ENCODE results near the gene SASH3.

The SASH3 gene

DNA sequence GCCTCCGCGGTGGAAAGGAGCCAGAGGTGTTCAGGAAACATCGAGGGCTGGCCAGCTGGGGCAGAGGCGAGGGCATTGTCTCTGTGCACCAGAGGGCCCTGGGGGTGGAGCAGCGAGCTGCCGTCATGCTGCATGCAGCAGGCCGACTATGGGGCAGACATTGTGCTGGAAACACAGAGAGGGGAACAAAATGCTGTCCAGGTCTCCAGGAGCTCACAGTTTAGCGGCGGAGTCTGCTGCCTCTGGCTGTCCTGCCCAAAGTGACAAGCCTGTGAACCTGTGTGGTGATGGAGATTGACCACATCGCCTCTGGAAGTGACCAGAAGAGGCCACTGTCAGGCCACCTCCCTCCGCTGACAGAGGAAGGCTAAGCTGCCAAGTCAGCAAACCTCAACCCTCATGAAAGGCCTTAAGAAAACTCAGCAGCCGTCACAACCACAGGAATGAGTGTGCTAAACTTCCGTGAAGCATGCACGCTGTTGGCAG is 20.1 kb upstream of the SASH3 start:
- Histone ChIP-seq H3K36me3 (ENCODE audit: control insufficient read depth, insufficient read depth, low read length) (no peaks in the 10 kb centered on the region), H3K9me3 (ENCODE audit: control insufficient read depth, low read length) (no peaks in the 10 kb centered on the region), H3K4me3 (ENCODE audit: insufficient read depth, low read depth, low read length, poor library complexity, severe bottlenecking) (no peak overlapping the region), H3K4me1 (ENCODE audit: control insufficient read depth, insufficient read depth, low read length, poor library complexity, severe bottlenecking) (peaks cover 55% of the 10 kb centered on the region), H3K27me3 (replicated peaks; ENCODE audit: control insufficient read depth, insufficient read depth, low read length, poor library complexity, severe bottlenecking) (no peaks in the 10 kb centered on the region), H3K27ac (ENCODE audit: insufficient read depth, low read length, poor library complexity, severe bottlenecking) (peak overlapping the region; percentile 32)
- peak in 2 of 3 donors; percentile 28 to 48 for DNase-seq

DNA sequence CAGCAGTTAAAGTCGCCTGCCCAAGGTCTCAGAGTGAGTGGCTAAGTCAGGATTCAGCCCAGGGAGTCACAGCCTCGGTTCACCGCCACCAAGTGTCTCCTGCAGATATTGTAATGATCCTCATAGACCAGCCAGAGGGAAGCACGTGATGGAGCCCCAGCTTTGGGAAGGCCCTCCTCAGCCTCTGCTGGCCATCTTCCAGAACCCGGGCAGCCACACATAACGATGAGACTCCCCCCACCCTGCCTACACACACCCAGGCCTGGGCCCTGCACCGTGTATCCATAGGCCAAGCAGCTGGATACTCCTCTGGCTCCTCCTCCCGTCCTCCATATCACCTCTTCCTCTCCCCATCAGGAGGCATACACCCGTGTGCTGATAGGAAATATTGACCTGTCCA is 19.6 kb upstream of the SASH3 start:
- H3K27ac ChIP-seq (ENCODE audit: insufficient read depth, low read length, poor library complexity, severe bottlenecking) = peak overlapping the region; percentile 19
- no peaks in the 10 kb centered on the region for H3K9me3 ChIP-seq (ENCODE audit: control insufficient read depth, low read length)
- no peak for DNase-seq
- no peak overlapping the region for H3K4me3 ChIP-seq (ENCODE audit: insufficient read depth, low read depth, low read length, poor library complexity, severe bottlenecking)
- H3K36me3 ChIP-seq (ENCODE audit: control insufficient read depth, insufficient read depth, low read length) = no peaks in the 10 kb centered on the region
- peaks cover 55% of the 10 kb centered on the region for H3K4me1 ChIP-seq (ENCODE audit: control insufficient read depth, insufficient read depth, low read length, poor library complexity, severe bottlenecking)
- no peaks in the 10 kb centered on the region for H3K27me3 ChIP-seq (replicated peaks; ENCODE audit: control insufficient read depth, insufficient read depth, low read length, poor library complexity, severe bottlenecking)

DNA sequence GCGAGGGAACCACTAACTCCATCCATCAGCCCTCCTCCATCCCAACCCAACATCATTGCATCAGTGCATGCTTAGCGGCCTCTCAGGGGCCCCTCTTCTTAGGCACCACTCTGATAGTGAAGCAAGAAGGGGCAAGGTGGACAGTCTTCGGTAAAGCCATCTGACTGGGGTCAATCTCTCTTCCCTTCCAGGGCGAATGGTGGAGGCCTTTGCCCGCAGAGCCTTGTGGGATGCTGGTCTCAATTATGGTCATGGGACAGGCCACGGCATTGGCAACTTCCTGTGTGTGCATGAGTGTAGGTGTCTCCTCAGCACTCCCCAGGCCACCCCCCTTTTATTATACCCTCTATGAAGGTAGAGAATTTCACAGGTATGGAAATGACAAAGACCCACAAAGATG is 18.8 kb upstream of the SASH3 start:
- no peak for DNase-seq
- Histone ChIP-seq H3K27ac (ENCODE audit: insufficient read depth, low read length, poor library complexity, severe bottlenecking) (no peak overlapping the region), H3K27me3 (replicated peaks; ENCODE audit: control insufficient read depth, insufficient read depth, low read length, poor library complexity, severe bottlenecking) (no peaks in the 10 kb centered on the region), H3K4me3 (ENCODE audit: insufficient read depth, low read depth, low read length, poor library complexity, severe bottlenecking) (no peak overlapping the region), H3K9me3 (ENCODE audit: control insufficient read depth, low read length) (no peaks in the 10 kb centered on the region), H3K36me3 (ENCODE audit: control insufficient read depth, insufficient read depth, low read length) (no peaks in the 10 kb centered on the region), H3K4me1 (ENCODE audit: control insufficient read depth, insufficient read depth, low read length, poor library complexity, severe bottlenecking) (peaks cover 47% of the 10 kb centered on the region)

DNA sequence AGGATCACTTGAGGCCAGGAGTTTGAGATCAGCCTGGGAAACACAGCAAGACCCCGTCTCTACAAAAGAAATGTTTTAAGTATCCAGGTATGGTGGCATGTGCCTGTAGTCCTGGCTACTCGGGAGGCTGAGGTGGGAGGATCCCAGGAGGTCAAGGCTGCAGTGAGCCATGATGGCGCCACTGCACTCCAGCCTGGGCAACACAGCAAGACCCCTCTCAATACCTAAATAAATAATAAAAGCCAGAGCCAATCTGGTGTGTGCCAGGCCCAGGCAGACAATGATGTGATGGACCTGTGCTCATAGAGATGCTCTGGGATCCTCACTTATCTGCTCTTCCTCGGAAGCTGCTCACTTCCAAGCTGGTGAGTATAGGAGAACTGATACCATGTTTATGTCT is 18.2 kb upstream of the SASH3 start:
- Histone ChIP-seq H3K4me3 (ENCODE audit: insufficient read depth, low read depth, low read length, poor library complexity, severe bottlenecking) (no peak overlapping the region), H3K36me3 (ENCODE audit: control insufficient read depth, insufficient read depth, low read length) (no peaks in the 10 kb centered on the region), H3K27me3 (replicated peaks; ENCODE audit: control insufficient read depth, insufficient read depth, low read length, poor library complexity, severe bottlenecking) (no peaks in the 10 kb centered on the region), H3K9me3 (ENCODE audit: control insufficient read depth, low read length) (no peaks in the 10 kb centered on the region), H3K27ac (ENCODE audit: insufficient read depth, low read length, poor library complexity, severe bottlenecking) (no peak overlapping the region), H3K4me1 (ENCODE audit: control insufficient read depth, insufficient read depth, low read length, poor library complexity, severe bottlenecking) (peaks cover 41% of the 10 kb centered on the region)
- DNase-seq = no peak

DNA sequence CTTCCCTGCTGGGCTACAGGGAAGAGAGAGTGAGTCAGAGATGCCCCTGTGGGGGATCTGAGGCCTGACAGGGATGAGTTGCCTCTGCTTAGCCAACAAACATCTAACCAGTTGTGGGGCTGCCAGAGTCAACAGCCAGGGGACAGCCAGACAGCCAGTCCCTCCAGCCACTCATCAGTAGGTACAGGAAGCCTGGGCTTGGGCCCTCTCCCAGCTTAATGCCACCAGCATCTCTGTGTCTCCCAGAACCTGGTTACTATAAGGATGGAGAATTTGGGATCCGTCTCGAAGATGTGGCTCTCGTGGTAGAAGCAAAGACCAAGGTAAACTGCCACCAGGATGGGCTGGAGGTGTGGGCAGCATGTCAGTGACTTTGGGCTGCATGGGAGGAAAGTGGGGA is 17.3 kb upstream of the SASH3 start:
- H3K27me3 ChIP-seq (replicated peaks; ENCODE audit: control insufficient read depth, insufficient read depth, low read length, poor library complexity, severe bottlenecking) = no peaks in the 10 kb centered on the region
- no peaks in the 10 kb centered on the region for H3K9me3 ChIP-seq (ENCODE audit: control insufficient read depth, low read length)
- no peak for DNase-seq
- H3K36me3 ChIP-seq (ENCODE audit: control insufficient read depth, insufficient read depth, low read length) = no peaks in the 10 kb centered on the region
- peaks cover 41% of the 10 kb centered on the region for H3K4me1 ChIP-seq (ENCODE audit: control insufficient read depth, insufficient read depth, low read length, poor library complexity, severe bottlenecking)
- H3K4me3 ChIP-seq (ENCODE audit: insufficient read depth, low read depth, low read length, poor library complexity, severe bottlenecking) = no peak overlapping the region
- H3K27ac ChIP-seq (ENCODE audit: insufficient read depth, low read length, poor library complexity, severe bottlenecking) = no peak overlapping the region

DNA sequence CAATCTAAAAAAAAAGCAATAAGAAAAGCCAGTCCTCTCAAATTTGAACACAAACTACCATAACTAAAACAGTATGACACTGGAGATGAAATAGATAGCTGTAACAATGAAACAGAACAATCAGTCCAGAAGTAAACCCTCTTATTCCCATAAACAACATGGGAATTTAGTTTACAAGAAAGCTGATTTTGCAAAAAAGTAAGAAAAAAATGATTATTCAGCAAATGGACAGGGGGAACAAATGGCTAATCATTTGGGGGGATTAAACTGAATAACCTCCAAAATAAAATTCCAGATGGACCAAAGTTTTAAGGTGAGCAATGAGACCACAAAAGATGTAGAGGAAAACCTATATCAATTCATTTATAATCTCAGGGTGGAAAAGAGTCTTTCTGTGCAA is 16.1 kb upstream of the SASH3 start:
- Histone ChIP-seq H3K4me3 (ENCODE audit: insufficient read depth, low read depth, low read length, poor library complexity, severe bottlenecking) (no peak overlapping the region), H3K4me1 (ENCODE audit: control insufficient read depth, insufficient read depth, low read length, poor library complexity, severe bottlenecking) (peaks cover 43% of the 10 kb centered on the region)
- no peak for DNase-seq

DNA sequence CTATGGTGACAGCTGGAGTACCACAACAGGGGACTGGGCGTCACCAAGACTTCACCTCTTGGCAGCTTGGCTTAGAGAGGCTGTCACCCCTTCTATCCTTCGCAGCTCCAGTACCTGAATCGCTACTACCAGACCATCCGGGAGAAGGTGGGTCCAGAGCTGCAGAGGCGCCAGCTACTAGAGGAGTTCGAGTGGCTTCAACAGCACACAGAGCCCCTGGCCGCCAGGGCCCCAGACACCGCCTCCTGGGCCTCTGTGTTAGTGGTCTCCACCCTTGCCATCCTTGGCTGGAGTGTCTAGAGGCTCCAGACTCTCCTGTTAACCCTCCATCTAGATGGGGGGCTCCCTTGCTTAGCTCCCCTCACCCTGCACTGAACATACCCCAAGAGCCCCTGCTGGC is 11.6 kb upstream of the SASH3 start:
- Histone ChIP-seq H3K4me3 (ENCODE audit: insufficient read depth, low read depth, low read length, poor library complexity, severe bottlenecking) (no peak overlapping the region), H3K4me1 (ENCODE audit: control insufficient read depth, insufficient read depth, low read length, poor library complexity, severe bottlenecking) (peaks cover 55% of the 10 kb centered on the region), H3K27ac (ENCODE audit: insufficient read depth, low read length, poor library complexity, severe bottlenecking) (peak overlapping the region; percentile 53), H3K36me3 (ENCODE audit: control insufficient read depth, insufficient read depth, low read length) (no peaks in the 10 kb centered on the region), H3K9me3 (ENCODE audit: control insufficient read depth, low read length) (no peaks in the 10 kb centered on the region), H3K27me3 (replicated peaks; ENCODE audit: control insufficient read depth, insufficient read depth, low read length, poor library complexity, severe bottlenecking) (no peaks in the 10 kb centered on the region)
- DNase-seq = no peak

More for the DNA sequence above, 16.1 kb upstream of the SASH3 start:
- H3K27ac ChIP-seq (ENCODE audit: insufficient read depth, low read length, poor library complexity, severe bottlenecking) = no peak overlapping the region
- no peaks in the 10 kb centered on the region for H3K27me3 ChIP-seq (replicated peaks; ENCODE audit: control insufficient read depth, insufficient read depth, low read length, poor library complexity, severe bottlenecking)
- H3K36me3 ChIP-seq (ENCODE audit: control insufficient read depth, insufficient read depth, low read length) = no peaks in the 10 kb centered on the region
- H3K9me3 ChIP-seq (ENCODE audit: control insufficient read depth, low read length) = no peaks in the 10 kb centered on the region

DNA sequence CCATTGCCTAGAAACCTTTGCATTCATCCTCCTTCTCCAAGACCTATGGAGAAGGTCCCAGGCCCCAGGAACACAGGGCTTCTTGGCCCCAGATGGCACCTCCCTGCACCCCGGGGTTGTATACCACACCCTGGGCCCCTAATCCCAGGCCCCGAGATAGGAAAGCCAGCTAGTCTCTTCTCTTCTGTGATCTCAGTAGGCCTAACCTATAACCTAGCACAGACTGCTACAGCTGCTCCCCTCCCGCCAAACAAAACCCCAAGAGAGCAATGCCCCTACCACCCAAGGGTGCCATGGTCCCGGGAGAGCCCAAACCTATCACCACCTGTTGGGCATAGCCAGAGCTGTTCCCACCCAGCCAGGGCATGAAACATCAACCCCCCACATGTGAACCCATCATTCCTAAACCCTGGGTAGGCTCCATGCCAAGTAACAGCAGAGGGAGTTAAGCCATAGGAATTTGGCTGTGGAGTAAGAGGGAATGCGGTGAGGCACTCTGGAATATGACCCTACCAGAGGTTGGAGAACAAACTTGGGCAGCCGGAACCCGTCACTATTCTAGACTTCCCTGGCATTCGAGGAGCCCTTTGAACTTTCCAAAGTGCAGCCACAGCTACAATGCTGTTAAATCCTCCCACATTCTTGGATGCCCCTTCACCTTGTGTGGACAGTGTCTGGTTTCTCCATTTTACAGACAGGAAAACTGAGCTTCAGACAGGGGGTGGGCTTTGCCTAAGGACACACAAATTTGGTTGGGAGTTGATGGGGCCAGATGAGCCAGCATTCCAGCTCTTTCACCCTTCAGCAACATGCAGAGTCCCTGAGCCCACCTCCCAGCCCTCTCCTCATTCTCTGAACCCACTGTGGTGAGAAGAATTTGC is 10.9 kb upstream of the SASH3 start:
- Histone ChIP-seq H3K27me3 (replicated peaks; ENCODE audit: control insufficient read depth, insufficient read depth, low read length, poor library complexity, severe bottlenecking) (no peaks in the 10 kb centered on the region), H3K36me3 (ENCODE audit: control insufficient read depth, insufficient read depth, low read length) (no peaks in the 10 kb centered on the region), H3K4me1 (ENCODE audit: control insufficient read depth, insufficient read depth, low read length, poor library complexity, severe bottlenecking) (peaks cover 58% of the 10 kb centered on the region), H3K9me3 (ENCODE audit: control insufficient read depth, low read length) (no peaks in the 10 kb centered on the region), H3K27ac (ENCODE audit: insufficient read depth, low read length, poor library complexity, severe bottlenecking) (peak overlapping the region; percentile 53), H3K4me3 (ENCODE audit: insufficient read depth, low read depth, low read length, poor library complexity, severe bottlenecking) (no peak overlapping the region)
- no peak for DNase-seq

DNA sequence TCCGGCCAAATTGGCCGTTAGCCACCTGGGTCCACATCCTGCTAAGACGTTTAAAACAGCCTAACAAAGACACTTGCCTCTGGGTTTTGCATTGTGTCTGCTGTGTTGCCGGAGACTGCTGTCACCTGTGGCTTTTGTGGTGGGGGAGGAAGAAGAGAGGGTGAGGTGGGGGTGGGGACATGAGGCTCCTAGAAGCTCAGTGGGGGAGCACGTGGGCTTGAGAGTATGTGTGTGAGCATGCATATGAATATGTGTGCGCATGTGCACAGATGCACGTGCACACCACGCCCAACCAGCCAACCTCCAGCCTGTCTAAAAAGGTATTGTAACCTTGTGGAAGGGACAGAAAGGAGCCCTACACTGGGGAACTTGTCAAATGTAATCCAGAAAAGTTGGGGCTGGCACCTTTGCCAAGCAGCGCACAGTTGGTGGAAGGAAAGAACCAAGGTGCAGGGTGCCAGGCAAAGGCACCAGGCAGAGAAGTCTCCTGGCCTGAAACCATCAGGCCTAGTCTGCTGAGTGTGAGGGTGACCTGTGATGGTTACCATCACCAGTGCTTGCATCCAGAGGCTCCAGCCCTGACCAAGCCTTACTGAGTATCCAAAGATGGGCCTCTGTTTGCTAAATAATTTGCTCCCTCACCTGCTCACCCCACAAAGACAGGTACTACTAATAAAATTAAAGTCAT is 10.1 kb upstream of the SASH3 start:
- Histone ChIP-seq H3K27me3 (replicated peaks; ENCODE audit: control insufficient read depth, insufficient read depth, low read length, poor library complexity, severe bottlenecking) (no peaks in the 10 kb centered on the region), H3K36me3 (ENCODE audit: control insufficient read depth, insufficient read depth, low read length) (no peaks in the 10 kb centered on the region), H3K9me3 (ENCODE audit: control insufficient read depth, low read length) (no peaks in the 10 kb centered on the region), H3K4me1 (ENCODE audit: control insufficient read depth, insufficient read depth, low read length, poor library complexity, severe bottlenecking) (peaks cover 64% of the 10 kb centered on the region), H3K4me3 (ENCODE audit: insufficient read depth, low read depth, low read length, poor library complexity, severe bottlenecking) (no peak overlapping the region), H3K27ac (ENCODE audit: insufficient read depth, low read length, poor library complexity, severe bottlenecking) (peak overlapping the region; percentile 53)
- DNase-seq = peak; percentile 61 to 69 (median 66)
